Measurements from ENCODE around the gene ZNF264.
A peak's percentile ranks its signal among the peaks of the same experiment; 100 is the strongest.
"Not testable (repeated sequence)": the region's sequence is repeated elsewhere in the genome, so short reads cannot be mapped to it uniquely, and the experiment has no call there.

ZNF264 gene

DNA sequence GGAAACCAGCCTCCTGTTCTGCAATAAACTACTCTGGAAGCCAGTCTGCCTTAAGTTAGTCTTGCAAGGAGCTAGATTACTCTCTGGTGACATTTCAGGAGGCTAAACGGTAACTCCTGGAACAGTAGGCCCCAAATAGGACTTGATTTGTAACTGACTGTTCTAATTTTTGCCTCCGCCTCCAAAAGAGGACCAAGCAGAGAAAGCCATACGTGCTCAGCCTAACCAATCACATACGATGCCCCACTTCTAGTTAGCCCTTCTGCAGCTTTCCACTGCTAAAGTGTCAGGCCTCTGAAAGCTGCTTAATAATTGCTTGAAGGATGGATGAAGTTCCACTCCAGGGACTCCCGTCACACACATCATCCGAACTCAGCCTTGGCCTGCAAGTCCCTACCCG is 49.9 kb downstream of the ZNF264 start:
- DNase-seq (ENCODE audit: low read depth in 2 of 2), result peak; percentile 30 to 51
- TF ChIP-seq, protein P1, sequence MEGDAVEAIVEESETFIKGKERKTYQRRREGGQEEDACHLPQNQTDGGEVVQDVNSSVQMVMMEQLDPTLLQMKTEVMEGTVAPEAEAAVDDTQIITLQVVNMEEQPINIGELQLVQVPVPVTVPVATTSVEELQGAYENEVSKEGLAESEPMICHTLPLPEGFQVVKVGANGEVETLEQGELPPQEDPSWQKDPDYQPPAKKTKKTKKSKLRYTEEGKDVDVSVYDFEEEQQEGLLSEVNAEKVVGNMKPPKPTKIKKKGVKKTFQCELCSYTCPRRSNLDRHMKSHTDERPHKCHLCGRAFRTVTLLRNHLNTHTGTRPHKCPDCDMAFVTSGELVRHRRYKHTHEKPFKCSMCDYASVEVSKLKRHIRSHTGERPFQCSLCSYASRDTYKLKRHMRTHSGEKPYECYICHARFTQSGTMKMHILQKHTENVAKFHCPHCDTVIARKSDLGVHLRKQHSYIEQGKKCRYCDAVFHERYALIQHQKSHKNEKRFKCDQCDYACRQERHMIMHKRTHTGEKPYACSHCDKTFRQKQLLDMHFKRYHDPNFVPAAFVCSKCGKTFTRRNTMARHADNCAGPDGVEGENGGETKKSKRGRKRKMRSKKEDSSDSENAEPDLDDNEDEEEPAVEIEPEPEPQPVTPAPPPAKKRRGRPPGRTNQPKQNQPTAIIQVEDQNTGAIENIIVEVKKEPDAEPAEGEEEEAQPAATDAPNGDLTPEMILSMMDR (IDR thresholded peaks at IDR 0.05; ENCODE audit: low read depth, low read length), result no peak

DNA sequence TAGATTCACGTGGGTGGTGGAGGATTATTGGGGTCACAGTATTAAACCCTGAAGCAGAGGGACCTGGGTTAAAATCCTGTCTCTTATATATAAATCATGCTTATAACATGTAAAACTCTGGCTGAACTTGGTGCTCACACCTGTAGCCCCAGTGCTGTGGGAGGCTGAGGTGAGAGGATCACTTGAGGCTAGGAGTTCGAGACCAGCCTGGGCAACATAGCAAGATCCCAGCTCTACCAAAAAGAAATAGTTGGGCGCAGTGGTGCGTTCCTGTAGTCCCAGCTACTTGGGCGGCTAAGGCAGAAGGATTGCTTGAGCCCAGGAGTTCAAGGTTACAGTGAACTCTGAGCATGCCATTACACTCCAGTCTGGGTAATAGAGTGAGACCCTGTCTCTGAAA is 51.5 kb downstream of the ZNF264 start:
- TF ChIP-seq, protein P1 (IDR thresholded peaks at IDR 0.05; ENCODE audit: low read depth, low read length), result no peak
- no peak overlapping the region for H3K4me3 ChIP-seq (replicated peaks in 1 of 2; ENCODE audit: low read depth in 2 of 2, low read length in 2 of 2)
- DNase-seq (ENCODE audit: low read depth in 2 of 2), result no peak

More for the DNA sequence above, 49.9 kb downstream of the ZNF264 start:
- peak overlapping the region; percentile 83 to 92 for H3K4me3 ChIP-seq (replicated peaks in 1 of 2; ENCODE audit: low read depth in 2 of 2, low read length in 2 of 2)

DNA sequence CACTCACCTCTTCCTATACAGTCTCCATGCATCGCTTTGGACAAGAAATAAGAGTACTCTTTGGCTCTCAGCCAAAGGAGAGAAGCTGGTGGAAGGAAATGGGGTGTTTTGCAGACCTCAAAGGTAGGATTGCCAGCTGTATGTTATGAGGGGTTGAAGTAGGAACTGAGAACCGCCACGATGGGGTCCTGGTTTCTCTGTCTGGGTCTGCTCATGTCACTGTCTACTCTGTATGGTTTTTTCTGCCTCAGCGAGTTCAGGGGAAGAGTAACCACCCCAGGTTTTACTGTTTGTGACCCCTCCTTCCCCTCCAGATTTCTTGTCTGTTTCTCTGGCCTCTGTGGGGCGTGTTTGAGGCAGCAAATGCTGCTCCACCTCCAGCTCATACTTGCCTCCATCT is 53.2 kb downstream of the ZNF264 start:
- no peak overlapping the region for H3K4me3 ChIP-seq (replicated peaks in 1 of 2; ENCODE audit: low read depth in 2 of 2, low read length in 2 of 2)
- TF ChIP-seq, protein P1 (IDR thresholded peaks at IDR 0.05; ENCODE audit: low read depth, low read length), result no peak
- no peak for DNase-seq (ENCODE audit: low read depth in 2 of 2)

DNA sequence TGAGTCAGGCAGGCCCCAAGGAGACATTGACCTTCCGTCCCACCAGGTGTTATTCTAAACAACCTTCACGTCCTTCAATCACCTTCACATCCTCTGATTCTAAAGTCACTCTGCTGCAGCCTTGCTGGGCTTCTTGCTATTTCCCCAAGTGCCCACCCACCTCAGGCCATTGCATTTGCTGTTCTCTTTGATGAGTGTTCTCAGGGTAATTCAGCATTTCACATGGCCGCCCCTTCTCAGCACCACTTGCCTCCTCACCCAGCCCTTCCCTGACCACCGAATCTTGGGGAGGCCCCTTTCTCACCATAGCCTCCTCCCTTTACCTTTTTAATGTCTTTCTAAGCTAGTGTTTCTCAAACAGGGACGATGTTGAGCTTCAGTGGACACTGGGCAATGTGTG is 53.8 kb downstream of the ZNF264 start:
- TF ChIP-seq, protein P1 (IDR thresholded peaks at IDR 0.05; ENCODE audit: low read depth, low read length), result no peak
- no peak overlapping the region for H3K4me3 ChIP-seq (replicated peaks in 1 of 2; ENCODE audit: low read depth in 2 of 2, low read length in 2 of 2)
- DNase-seq (ENCODE audit: low read depth in 2 of 2), result no peak

DNA sequence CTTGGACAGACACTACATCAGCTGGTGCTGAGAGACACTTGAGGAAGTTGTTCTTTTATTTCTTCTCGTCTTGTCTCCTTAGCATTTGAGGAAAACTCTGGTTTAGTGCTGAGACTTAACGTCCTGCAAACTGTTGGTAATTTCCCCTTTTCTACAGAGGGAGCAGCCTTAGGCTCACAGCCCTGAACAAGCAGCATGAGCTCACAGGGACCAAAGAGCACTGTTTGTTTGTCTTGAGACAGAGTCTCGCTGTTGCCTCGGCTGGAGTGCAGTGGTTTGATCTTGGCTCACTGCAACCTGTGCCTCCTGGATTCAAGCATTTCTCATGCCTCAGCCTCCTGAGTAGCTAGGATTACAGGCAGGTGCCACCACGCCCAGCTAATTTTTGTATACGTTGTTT is 54.7 kb downstream of the ZNF264 start:
- DNase-seq (ENCODE audit: low read depth in 2 of 2), result no peak
- TF ChIP-seq, protein P1 (IDR thresholded peaks at IDR 0.05; ENCODE audit: low read depth, low read length), result no peak
- no peak overlapping the region for H3K4me3 ChIP-seq (replicated peaks in 1 of 2; ENCODE audit: low read depth in 2 of 2, low read length in 2 of 2)

DNA sequence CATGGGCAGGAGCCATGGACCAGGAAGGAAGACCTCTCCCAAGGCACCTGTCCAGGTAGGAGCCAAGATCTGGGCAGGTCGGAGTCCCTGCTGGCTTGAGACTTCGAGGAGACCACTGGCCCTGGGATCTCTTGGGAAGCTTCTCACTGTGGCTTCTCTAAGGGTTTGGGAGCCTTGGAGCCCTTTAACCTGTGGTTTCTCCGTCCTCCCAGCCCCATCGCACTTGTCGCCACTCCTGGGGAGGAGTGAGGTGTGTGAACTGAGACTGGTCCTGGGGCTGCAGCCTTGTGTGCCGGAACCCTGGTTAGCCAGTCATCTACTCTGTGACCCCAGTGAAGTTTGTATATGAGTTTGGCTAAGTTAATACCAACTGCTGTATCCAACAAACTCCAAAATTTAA is 57.3 kb downstream of the ZNF264 start:
- H3K4me3 ChIP-seq (replicated peaks in 1 of 2; ENCODE audit: low read depth in 2 of 2, low read length in 2 of 2), result no peak overlapping the region
- TF ChIP-seq, protein P1 (IDR thresholded peaks at IDR 0.05; ENCODE audit: low read depth, low read length), result no peak
- no peak for DNase-seq (ENCODE audit: low read depth in 2 of 2)

DNA sequence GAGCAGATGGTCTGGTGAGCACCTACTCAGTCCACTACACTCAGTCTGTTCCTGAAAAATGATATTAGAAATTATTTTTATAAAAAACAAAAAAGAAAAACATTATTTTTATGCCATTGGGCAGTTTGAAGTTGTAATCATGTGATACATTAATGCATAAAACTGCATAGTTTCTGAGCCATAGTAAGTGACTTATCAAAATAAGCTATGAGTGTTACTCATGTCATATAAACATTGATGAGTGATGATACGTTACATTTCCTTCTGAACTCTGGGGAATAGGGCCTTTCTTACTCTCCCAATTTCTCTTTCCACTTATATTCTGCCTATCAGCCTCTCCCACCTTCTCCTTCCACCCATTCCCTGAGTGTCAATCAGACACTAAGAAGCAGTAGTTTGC is 58.0 kb downstream of the ZNF264 start:
- TF ChIP-seq, protein P1 (IDR thresholded peaks at IDR 0.05; ENCODE audit: low read depth, low read length), result no peak
- no peak overlapping the region for H3K4me3 ChIP-seq (replicated peaks in 1 of 2; ENCODE audit: low read depth in 2 of 2, low read length in 2 of 2)
- DNase-seq (ENCODE audit: low read depth in 2 of 2), result no peak

DNA sequence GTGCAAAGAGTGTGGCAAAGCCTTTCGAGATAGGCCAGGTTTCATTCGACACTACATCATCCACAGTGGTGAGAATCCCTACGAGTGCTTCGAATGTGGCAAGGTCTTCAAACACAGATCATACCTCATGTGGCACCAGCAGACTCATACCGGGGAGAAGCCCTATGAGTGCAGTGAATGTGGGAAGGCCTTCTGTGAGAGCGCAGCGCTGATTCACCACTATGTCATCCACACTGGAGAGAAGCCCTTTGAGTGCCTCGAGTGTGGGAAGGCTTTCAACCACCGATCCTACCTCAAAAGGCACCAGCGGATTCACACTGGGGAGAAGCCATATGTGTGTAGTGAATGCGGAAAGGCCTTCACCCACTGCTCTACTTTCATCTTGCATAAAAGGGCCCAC is 62.5 kb downstream of the ZNF264 start:
- not testable (repeated sequence) for H3K4me3 ChIP-seq (replicated peaks in 1 of 2; ENCODE audit: low read depth in 2 of 2, low read length in 2 of 2)
- DNase-seq (ENCODE audit: low read depth in 2 of 2), result peak in 1 of 2 donors; percentile 26

Measured in cardiac fibroblast (primary cell).